Effector memory CD8-positive, alpha-beta T cell (primary cell): Measurements from ENCODE around the gene MYPN.
A peak's percentile ranks its signal among the peaks of the same experiment; 100 is the strongest.

Experiments used
- ATAC-seq: fragments of 150-1000 bp; cut with Tn5 transposase; replicated peaks from 2 replicates; pipeline ENCODE4 v1.10.0; 2021; ENCODE audit warnings: mild to moderate bottlenecking, moderate library complexity
- DNase-seq, 3 experiments: peaks; one replicate each; pipeline ENCODE4 v3.0.0; 2021
- H3K27ac Mint-ChIP-seq, 2 donors: one replicate each; pipeline ENCODE4 v1.8.0; 2022; ENCODE audit warnings: mild to moderate bottlenecking in 2 of 2, mixed read lengths in 2 of 2, moderate library complexity in 2 of 2
- H3K27me3 Mint-ChIP-seq, 2 donors: one replicate each; pipeline ENCODE4 v1.8.0; 2022; ENCODE audit warnings: mixed read lengths in 2 of 2
- H3K36me3 Mint-ChIP-seq: one replicate; pipeline ENCODE4 v1.8.0; 2022; ENCODE audit warnings: mild to moderate bottlenecking, moderate library complexity, mixed read lengths; ENCODE audit not compliant: insufficient read depth
- H3K4me1 Mint-ChIP-seq, 2 donors: one replicate each; pipeline ENCODE4 v1.8.0; 2022; ENCODE audit warnings: low read depth in 2 of 2, mixed read lengths in 2 of 2
- H3K4me3 Mint-ChIP-seq, 2 donors: one replicate each; pipeline ENCODE4 v1.8.0; 2022; ENCODE audit warnings: mild to moderate bottlenecking in 2 of 2, mixed read lengths in 2 of 2, moderate library complexity in 2 of 2
- H3K9me3 Mint-ChIP-seq, 2 donors: one replicate each; pipeline ENCODE4 v1.8.0; 2022; ENCODE audit warnings: mixed read lengths in 2 of 2

The MYPN gene

GRCh38 chr10:68083953-68084352, 25.3 kb upstream of the MYPN start:
- DNase-seq (no peak), ATAC-seq (no peak)
- Mint-ChIP-seq H3K4me1 (peaks cover 2 to 7% of the 10 kb centered on the region in 2 donors), H3K9me3 (no peaks in the 10 kb centered on the region), H3K4me3 (no peak overlapping the region), H3K36me3 (no peaks in the 10 kb centered on the region), H3K27me3 (no peaks in the 10 kb centered on the region), H3K27ac (no peak overlapping the region)

GRCh38 chr10:68084469-68084868, 24.8 kb upstream of the MYPN start:
- Mint-ChIP-seq H3K4me1 (peaks cover 2 to 7% of the 10 kb centered on the region in 2 donors), H3K36me3 (no peaks in the 10 kb centered on the region), H3K4me3 (no peak overlapping the region), H3K9me3 (no peaks in the 10 kb centered on the region), H3K27me3 (no peaks in the 10 kb centered on the region), H3K27ac (no peak overlapping the region)
- DNase-seq, result no peak
- no peak for ATAC-seq

GRCh38 chr10:68086011-68086410, 23.3 kb upstream of the MYPN start:
- no peak for ATAC-seq
- no peak for DNase-seq
- H3K27me3 Mint-ChIP-seq, result no peaks in the 10 kb centered on the region

GRCh38 chr10:68086910-68087684, 22.2 kb upstream of the MYPN start:
- Mint-ChIP-seq H3K27me3 (no peaks in the 10 kb centered on the region), H3K4me1 (peaks cover 2 to 7% of the 10 kb centered on the region in 2 donors), H3K4me3 (no peak overlapping the region), H3K27ac (no peak overlapping the region), H3K36me3 (no peaks in the 10 kb centered on the region), H3K9me3 (no peaks in the 10 kb centered on the region)
- DNase-seq, result no peak
- ATAC-seq, result no peak

More at GRCh38 chr10:68086011-68086410, 23.3 kb upstream of the MYPN start:
- Mint-ChIP-seq H3K9me3 (no peaks in the 10 kb centered on the region), H3K4me1 (peaks cover 2 to 7% of the 10 kb centered on the region in 2 donors), H3K4me3 (no peak overlapping the region), H3K27ac (no peak overlapping the region), H3K36me3 (no peaks in the 10 kb centered on the region)

- DNase-seq, result no peak
These were observed 21.4 kb upstream of the MYPN start for GRCh38 chr10:68087685-68088401.

GRCh38 chr10:68088740-68089139, 20.5 kb upstream of the MYPN start:
- Mint-ChIP-seq H3K27ac (no peak overlapping the region), H3K9me3 (no peaks in the 10 kb centered on the region), H3K4me3 (no peak overlapping the region)

More at GRCh38 chr10:68087685-68088401, 21.4 kb upstream of the MYPN start:
- Mint-ChIP-seq H3K9me3 (no peaks in the 10 kb centered on the region), H3K4me1 (peaks cover 2 to 7% of the 10 kb centered on the region in 2 donors), H3K27me3 (no peaks in the 10 kb centered on the region), H3K36me3 (no peaks in the 10 kb centered on the region), H3K27ac (no peak overlapping the region), H3K4me3 (no peak overlapping the region)
- ATAC-seq, result no peak

GRCh38 chr10:68090586-68090985, 18.7 kb upstream of the MYPN start:
- H3K27me3 Mint-ChIP-seq, result no peaks in the 10 kb centered on the region
- H3K27ac Mint-ChIP-seq, result no peak overlapping the region

More at GRCh38 chr10:68088740-68089139, 20.5 kb upstream of the MYPN start:
- peaks cover 2 to 7% of the 10 kb centered on the region in 2 donors for H3K4me1 Mint-ChIP-seq
- H3K27me3 Mint-ChIP-seq, result no peaks in the 10 kb centered on the region
- no peaks in the 10 kb centered on the region for H3K36me3 Mint-ChIP-seq
- no peak for DNase-seq
- ATAC-seq, result no peak

GRCh38 chr10:68092512-68092911, 16.8 kb upstream of the MYPN start:
- ATAC-seq (no peak), DNase-seq (no peak)
- H3K4me3 Mint-ChIP-seq, result no peak overlapping the region
- no peaks in the 10 kb centered on the region for H3K36me3 Mint-ChIP-seq
- peaks cover 1 to 7% of the 10 kb centered on the region in 2 donors for H3K4me1 Mint-ChIP-seq
- no peak overlapping the region for H3K27ac Mint-ChIP-seq
- H3K9me3 Mint-ChIP-seq, result no peaks in the 10 kb centered on the region
- no peaks in the 10 kb centered on the region for H3K27me3 Mint-ChIP-seq

More at GRCh38 chr10:68090586-68090985, 18.7 kb upstream of the MYPN start:
- Mint-ChIP-seq H3K9me3 (no peaks in the 10 kb centered on the region), H3K4me3 (no peak overlapping the region), H3K4me1 (peaks cover 2 to 7% of the 10 kb centered on the region in 2 donors), H3K36me3 (no peaks in the 10 kb centered on the region)
- DNase-seq (no peak), ATAC-seq (no peak)

GRCh38 chr10:68095153-68095552, 14.1 kb upstream of the MYPN start:
- H3K4me3 Mint-ChIP-seq, result no peak overlapping the region
- H3K9me3 Mint-ChIP-seq, result no peaks in the 10 kb centered on the region
- peaks cover 0 to 2% of the 10 kb centered on the region in 2 donors for H3K4me1 Mint-ChIP-seq
- ATAC-seq, result no peak
- peak overlapping the region in 1 of 2 donors; percentile 23 for H3K27ac Mint-ChIP-seq
- DNase-seq, result no peak
- no peaks in the 10 kb centered on the region for H3K27me3 Mint-ChIP-seq
- no peaks in the 10 kb centered on the region for H3K36me3 Mint-ChIP-seq

- DNase-seq (no peak), ATAC-seq (no peak)
- Mint-ChIP-seq H3K4me1 (peaks cover 2 to 4% of the 10 kb centered on the region in 2 donors), H3K27ac (no peak overlapping the region), H3K27me3 (no peaks in the 10 kb centered on the region), H3K9me3 (no peaks in the 10 kb centered on the region), H3K4me3 (no peak overlapping the region), H3K36me3 (no peaks in the 10 kb centered on the region)
These were observed 12.3 kb upstream of the MYPN start for GRCh38 chr10:68096913-68097516.

GRCh38 chr10:68099736-68100135, 9.6 kb upstream of the MYPN start:
- H3K27ac Mint-ChIP-seq, result no peak overlapping the region
- peaks cover 0 to 9% of the 10 kb centered on the region in 2 donors for H3K27me3 Mint-ChIP-seq
- no peaks in the 10 kb centered on the region for H3K36me3 Mint-ChIP-seq
- H3K9me3 Mint-ChIP-seq, result no peaks in the 10 kb centered on the region
- H3K4me3 Mint-ChIP-seq, result no peak overlapping the region
- H3K4me1 Mint-ChIP-seq, result peaks cover 2 to 4% of the 10 kb centered on the region in 2 donors
- DNase-seq (no peak), ATAC-seq (no peak)

GRCh38 chr10:68101066-68101465, 8.2 kb upstream of the MYPN start:
- ATAC-seq, result no peak
- Mint-ChIP-seq H3K27ac (no peak overlapping the region), H3K4me1 (peaks cover 2 to 4% of the 10 kb centered on the region in 2 donors), H3K27me3 (peaks cover 0 to 9% of the 10 kb centered on the region in 2 donors), H3K4me3 (no peak overlapping the region), H3K36me3 (no peaks in the 10 kb centered on the region), H3K9me3 (no peaks in the 10 kb centered on the region)
- no peak for DNase-seq

GRCh38 chr10:68103261-68103878, 5.9 kb upstream of the MYPN start:
- DNase-seq (no peak), ATAC-seq (no peak)
- peaks cover 0 to 9% of the 10 kb centered on the region in 2 donors for H3K27me3 Mint-ChIP-seq
- no peak overlapping the region for H3K4me3 Mint-ChIP-seq
- peaks cover 2 to 4% of the 10 kb centered on the region in 2 donors for H3K4me1 Mint-ChIP-seq
- no peaks in the 10 kb centered on the region for H3K9me3 Mint-ChIP-seq
- no peaks in the 10 kb centered on the region for H3K36me3 Mint-ChIP-seq
- no peak overlapping the region for H3K27ac Mint-ChIP-seq
